Esophagus squamous epithelium (tissue), 5 donors: ENCODE measurements around the gene SETBP1. TPM values are rescaled to one million over a fixed set of nuclear protein-coding genes. Genes with fewer than 3 reads are reported as not detected.

Source experiments
- DNase-seq: peaks from one replicate; lab custom pipeline; 2025; lab: John Stamatoyannopoulos, UW
- H3K27ac ChIP-seq, 4 donors: fragments of 200-600 bp; sonication (generic); one replicate each; pipeline ENCODE4 v1.5.1; 2016 to 2019; ENCODE audit warnings: mild to moderate bottlenecking in 1 of 4
- H3K27me3 ChIP-seq, 4 donors: fragments of 200-600 bp; sonication (generic); 1 replicate in 3 of 4; 2 replicates in 1 of 4; pipeline versions ENCODE4 v1.5.1 to v1.6.0; 2017 to 2021; ENCODE audit warnings: antibody characterized with exemption in 1 of 4
- H3K36me3 ChIP-seq, 3 donors: fragments of 200-600 bp; sonication (generic); one replicate each; pipeline ENCODE4 v1.5.1; 2016 to 2019
- H3K4me1 ChIP-seq, 3 donors: fragments of 200-600 bp; sonication (generic); one replicate each; pipeline ENCODE4 v1.5.1; 2017 to 2019
- H3K4me3 ChIP-seq, 4 donors: fragments of 200-600 bp; sonication (generic); 1 replicate in 3 of 4; 2 replicates in 1 of 4; pipeline ENCODE4 v1.5.1; 2016 to 2019; ENCODE audit warnings: mild to moderate bottlenecking in 2 of 4, moderate library complexity in 1 of 4
- H3K9me3 ChIP-seq, 3 donors: fragments of 200-600 bp; sonication (generic); one replicate each; pipeline ENCODE4 v1.5.1; 2016 to 2019
- POLR2A ChIP-seq, 4 donors: fragments of 450-650 bp; IDR thresholded peaks; one replicate each; pipeline ENCODE4 v1.6.1; 2017; ENCODE audit warnings: antibody characterized with exemption in 4 of 4, mild to moderate bottlenecking in 4 of 4, moderate library complexity in 3 of 4
- WGBS, 2 donors: methylation state at CpG; one replicate each; pipeline ENCODE4 v1.1.5; 2018; 5-methylcytosine and 5-hydroxymethylcytosine counted together
- intact Hi-C: fragments of 100-400 bp; cut with DNase I; formaldehyde crosslinking; loops from one replicate; pipeline ENCODE4 v1.15.0; 2022
- total RNA-seq, 4 donors: library from RNA; depleted of rRNA; stranded (reverse); fragments of >200 nt; gene quantifications; one replicate each; pipeline ENCODE4 v1.1.0, GENCODE V29; 2016
- TF ChIP-seq, protein P1 (sequence below), 6 experiments: fragments of 450-650 bp in 4 of 6; fragments of 200-600 bp in 2 of 6; sonication (generic) in 2 of 6; IDR thresholded peaks; one replicate each; pipeline ENCODE4 v1.5.1; 2016 to 2019; ENCODE audit warnings: antibody characterized with exemption in 6 of 6, mild to moderate bottlenecking in 4 of 6, moderate library complexity in 4 of 6
- donor health status: DM: yes; HTN: yes; CAD: no.

The SETBP1 gene
- total RNA-seq, 4 donors from 2014 or later: 2.6 to 18.5 (median 6.4) TPM

DNA sequence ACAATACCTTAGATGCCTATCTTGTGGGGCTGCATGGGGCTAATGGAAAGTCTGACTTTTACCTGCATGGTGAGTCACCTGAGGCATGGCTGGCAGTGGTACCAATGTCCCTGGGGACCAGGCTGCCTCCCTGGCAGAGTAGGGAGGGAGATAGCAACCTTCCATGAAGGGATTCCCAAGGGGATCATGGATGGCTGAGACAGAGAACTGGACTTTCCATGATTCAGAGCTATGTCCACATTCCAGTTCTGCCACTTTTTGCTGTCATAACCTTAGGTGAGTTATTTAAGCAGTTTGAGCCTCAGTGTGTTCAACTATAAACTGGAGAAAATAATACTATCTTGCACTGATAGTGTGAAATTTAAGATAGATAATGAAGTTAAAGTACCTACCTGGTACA, 178.6 kb downstream of the SETBP1 start:
- Histone ChIP-seq H3K27me3 (no peaks in the 10 kb centered on the region), H3K27ac (no peak overlapping the region), H3K9me3 (no peaks in the 10 kb centered on the region), H3K4me3 (no peak overlapping the region), H3K4me1 (peaks cover 0 to 66% (median 35%) of the 10 kb centered on the region in 3 donors), H3K36me3 (no peaks in the 10 kb centered on the region)
- TF ChIP-seq, protein P1, sequence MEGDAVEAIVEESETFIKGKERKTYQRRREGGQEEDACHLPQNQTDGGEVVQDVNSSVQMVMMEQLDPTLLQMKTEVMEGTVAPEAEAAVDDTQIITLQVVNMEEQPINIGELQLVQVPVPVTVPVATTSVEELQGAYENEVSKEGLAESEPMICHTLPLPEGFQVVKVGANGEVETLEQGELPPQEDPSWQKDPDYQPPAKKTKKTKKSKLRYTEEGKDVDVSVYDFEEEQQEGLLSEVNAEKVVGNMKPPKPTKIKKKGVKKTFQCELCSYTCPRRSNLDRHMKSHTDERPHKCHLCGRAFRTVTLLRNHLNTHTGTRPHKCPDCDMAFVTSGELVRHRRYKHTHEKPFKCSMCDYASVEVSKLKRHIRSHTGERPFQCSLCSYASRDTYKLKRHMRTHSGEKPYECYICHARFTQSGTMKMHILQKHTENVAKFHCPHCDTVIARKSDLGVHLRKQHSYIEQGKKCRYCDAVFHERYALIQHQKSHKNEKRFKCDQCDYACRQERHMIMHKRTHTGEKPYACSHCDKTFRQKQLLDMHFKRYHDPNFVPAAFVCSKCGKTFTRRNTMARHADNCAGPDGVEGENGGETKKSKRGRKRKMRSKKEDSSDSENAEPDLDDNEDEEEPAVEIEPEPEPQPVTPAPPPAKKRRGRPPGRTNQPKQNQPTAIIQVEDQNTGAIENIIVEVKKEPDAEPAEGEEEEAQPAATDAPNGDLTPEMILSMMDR (IDR thresholded peaks at IDR 0.05): no peak
- TF ChIP-seq POLR2A (IDR thresholded peaks at IDR 0.05): no peak
- intact Hi-C loops: no loop called here
- DNase-seq: no peak

DNA sequence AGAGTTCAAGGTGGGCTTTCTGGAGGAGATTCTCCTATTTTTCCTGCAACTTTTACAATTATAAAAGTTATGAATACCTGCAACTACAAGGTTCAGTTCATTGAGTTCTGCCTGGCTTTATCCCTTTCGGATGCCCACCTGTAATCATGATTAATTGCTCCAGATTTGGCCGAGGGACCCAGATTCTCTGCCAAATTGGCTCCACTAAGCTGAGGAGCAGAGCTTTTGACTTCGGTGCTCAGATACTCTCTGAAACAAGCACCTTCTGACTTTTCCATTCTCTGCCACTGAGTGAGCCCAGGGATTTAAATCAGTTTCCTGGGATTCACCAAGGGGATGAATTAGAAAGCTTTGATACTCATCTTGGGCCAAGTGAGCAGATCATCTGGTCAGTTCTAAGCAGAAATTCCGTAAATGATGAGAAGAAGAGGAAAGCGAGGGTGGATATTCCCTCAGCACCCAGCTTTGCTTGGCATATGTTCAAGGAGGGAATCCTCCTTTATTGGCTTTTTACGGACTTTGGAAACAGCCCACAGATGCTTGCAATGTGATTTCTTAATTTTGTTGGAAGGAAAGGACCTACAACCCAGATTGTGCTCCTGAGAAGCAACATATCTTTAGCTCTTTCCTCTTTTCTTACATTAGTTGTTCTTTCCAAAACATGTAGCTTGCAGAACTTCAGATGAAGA, 179.2 kb downstream of the SETBP1 start:
- 28 to 35% methylated on average over 6 of the region's 6 CpGs for WGBS, 2 donors
- no peak for DNase-seq

DNA sequence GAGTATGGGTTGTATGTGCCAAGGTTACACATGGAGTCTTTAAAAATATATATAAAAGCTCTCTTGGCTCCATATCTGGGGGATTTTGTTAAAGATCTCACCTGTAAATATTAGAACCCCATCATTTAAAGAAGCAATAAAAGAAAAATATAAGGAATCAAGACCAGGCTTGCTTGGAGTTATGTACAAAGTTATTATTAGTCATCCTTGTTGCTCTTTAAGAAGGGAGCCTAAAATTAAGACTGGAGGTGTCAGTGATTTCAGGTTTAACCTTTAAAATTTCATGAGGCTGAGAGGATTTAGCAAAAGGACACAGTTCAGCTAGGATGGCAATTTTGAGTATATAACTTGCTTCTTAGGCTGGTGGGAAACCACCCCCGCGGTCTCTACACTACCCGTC, 181.4 kb downstream of the SETBP1 start:
- no peak for TF ChIP-seq POLR2A (IDR thresholded peaks at IDR 0.05)
- TF ChIP-seq, protein P1 (IDR thresholded peaks at IDR 0.05): no peak
- Histone ChIP-seq H3K27ac (no peak overlapping the region), H3K4me3 (no peak overlapping the region), H3K4me1 (peaks cover 0 to 46% (median 26%) of the 10 kb centered on the region in 3 donors), H3K9me3 (no peaks in the 10 kb centered on the region), H3K36me3 (no peaks in the 10 kb centered on the region), H3K27me3 (no peaks in the 10 kb centered on the region)
- intact Hi-C loops: no loop called here
- 81 to 94% methylated on average over 3 of the region's 3 CpGs for WGBS, 2 donors
- DNase-seq: no peak

More for the DNA sequence above, 179.2 kb downstream of the SETBP1 start:
- H3K27ac ChIP-seq: peak overlapping the region in 1 of 4 donors; percentile 17
- no peak overlapping the region for H3K4me3 ChIP-seq
- peaks cover 0 to 66% (median 35%) of the 10 kb centered on the region in 3 donors for H3K4me1 ChIP-seq
- H3K36me3 ChIP-seq: no peaks in the 10 kb centered on the region
- no peaks in the 10 kb centered on the region for H3K27me3 ChIP-seq
- intact Hi-C loops: no loop called here
- H3K9me3 ChIP-seq: no peaks in the 10 kb centered on the region
- TF ChIP-seq, protein P1 (IDR thresholded peaks at IDR 0.05): no peak
- no peak for TF ChIP-seq POLR2A (IDR thresholded peaks at IDR 0.05)

DNA sequence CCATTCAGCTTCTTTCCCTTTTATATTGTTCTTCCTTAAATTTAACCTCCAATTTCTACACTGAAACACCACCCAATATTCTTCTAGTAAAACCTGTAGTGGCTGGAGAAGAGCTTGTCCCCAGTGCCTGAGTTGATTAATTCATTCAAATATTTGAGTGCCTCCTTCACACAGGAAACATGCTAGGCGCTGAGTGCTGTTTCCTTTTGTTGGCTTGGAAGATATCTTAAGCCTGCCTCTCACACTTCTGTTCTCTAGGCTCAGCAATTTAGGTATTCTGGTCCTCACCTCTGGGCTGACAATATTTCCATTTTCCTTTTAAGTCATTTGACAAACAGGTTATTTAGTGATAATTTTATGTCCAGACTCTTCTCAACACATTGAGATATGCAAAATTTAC, 185.4 kb downstream of the SETBP1 start:
- DNase-seq: no peak
- peaks cover 0 to 11% (median 7%) of the 10 kb centered on the region in 3 donors for H3K4me1 ChIP-seq
- no peak overlapping the region for H3K4me3 ChIP-seq
- intact Hi-C loops: no loop called here
- TF ChIP-seq, protein P1 (IDR thresholded peaks at IDR 0.05): no peak
- TF ChIP-seq POLR2A (IDR thresholded peaks at IDR 0.05): no peak
- 72 to 79% methylated on average over 1 of the region's 1 CpG for WGBS, 2 donors
- no peaks in the 10 kb centered on the region for H3K36me3 ChIP-seq
- no peaks in the 10 kb centered on the region for H3K9me3 ChIP-seq
- no peak overlapping the region for H3K27ac ChIP-seq
- H3K27me3 ChIP-seq: no peaks in the 10 kb centered on the region

DNA sequence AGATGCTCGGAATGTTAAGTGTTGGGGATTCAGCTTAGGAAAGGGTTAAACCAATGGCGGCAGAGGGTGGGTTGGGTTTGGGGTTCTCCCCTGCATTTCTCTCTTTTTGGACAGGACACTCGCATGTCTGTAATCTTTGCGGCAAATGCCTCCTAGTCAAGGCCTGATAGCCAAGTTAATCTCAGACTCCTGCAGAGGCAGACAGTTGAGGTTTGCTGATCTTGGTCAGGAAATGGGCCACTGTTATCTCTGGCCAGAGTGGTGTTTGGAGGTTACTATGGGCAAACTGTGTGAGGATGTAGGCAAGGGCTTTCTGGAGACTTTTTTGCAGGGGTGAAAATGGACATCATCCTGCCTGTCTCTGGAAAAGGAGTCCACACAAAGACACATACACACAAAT, 188.8 kb downstream of the SETBP1 start:
- Histone ChIP-seq H3K27ac (no peak overlapping the region), H3K36me3 (no peaks in the 10 kb centered on the region), H3K27me3 (no peaks in the 10 kb centered on the region), H3K4me1 (no peaks in the 10 kb centered on the region), H3K9me3 (no peaks in the 10 kb centered on the region), H3K4me3 (no peak overlapping the region)
- no peak for DNase-seq
- no peak for TF ChIP-seq POLR2A (IDR thresholded peaks at IDR 0.05)
- 67 to 70% methylated on average over 2 to 4 of the region's 4 CpGs for WGBS, 2 donors
- intact Hi-C loops: no loop called here
